H1 (cell line): ENCODE data around the gene CDH26. TPM values are rescaled to one million over a fixed set of nuclear protein-coding genes. Genes with fewer than 3 reads are reported as not detected.

Experiments used
- CBX5 ChIP-seq: fragments of 300-800, 300-1000 bp; sonication (generic); IDR thresholded peaks from 2 replicates; pipeline ENCODE4 v1.7.1; 2016; ENCODE audit warnings: antibody characterized with exemption, low read length, low read depth
- CHD2 ChIP-seq: IDR thresholded peaks from 2 replicates; pipeline ENCODE4 v1.6.1; 2012; ENCODE audit warnings: low read length, improper control_type of control experiment
- CHD7 ChIP-seq: fragments of 300-600 bp; sonication (generic); IDR thresholded peaks from 2 replicates; pipeline ENCODE4 v1.7.1; 2012; ENCODE audit warnings: low read length, moderate library complexity, mild to moderate bottlenecking, inconsistent platforms; ENCODE audit not compliant: insufficient replicate concordance
- GABPA ChIP-seq: IDR thresholded peaks from 2 replicates; pipeline ENCODE4 v1.6.1; 2011; ENCODE audit warnings: mild to moderate bottlenecking, low read length, moderate library complexity, borderline replicate concordance; ENCODE audit not compliant: insufficient read depth
- HDAC2 ChIP-seq, 2 experiments: fragments of 300-600 bp in 1 of 2; sonication (generic) in 1 of 2; IDR thresholded peaks; 2 replicates each; pipeline ENCODE4 v1.6.1; 2011 to 2012; ENCODE audit warnings: low read depth in 2 of 2, low read length in 2 of 2, mild to moderate bottlenecking in 2 of 2, moderate library complexity in 2 of 2, borderline replicate concordance in 1 of 2, inconsistent platforms in 1 of 2
- HDAC6 ChIP-seq: IDR thresholded peaks from one replicate; pipeline ENCODE4 v1.7.1; 2012; ENCODE audit warnings: low read depth, mild to moderate bottlenecking, inconsistent platforms, low read length, moderate library complexity
- KDM5A ChIP-seq: fragments of 200-600 bp; IDR thresholded peaks from 2 replicates; pipeline ENCODE4 v1.7.1; 2012; ENCODE audit warnings: mild to moderate bottlenecking, low read length, inconsistent platforms, mixed read lengths
- SP1 ChIP-seq: IDR thresholded peaks from 2 replicates; pipeline ENCODE4 v1.6.1; 2011; ENCODE audit warnings: low read depth, low read length
- SP2 ChIP-seq: IDR thresholded peaks from 2 replicates; pipeline ENCODE4 v1.6.1; 2012; ENCODE audit warnings: mild to moderate bottlenecking, low read length, inconsistent platforms
- ZNF274 ChIP-seq: IDR thresholded peaks from 2 replicates; pipeline ENCODE4 v1.7.0; 2012; ENCODE audit warnings: low read length, borderline replicate concordance; ENCODE audit errors: extremely low read depth
- polyA plus RNA-seq, 7 experiments: library from polyadenylated mRNA; depleted of rRNA in 3 of 7; stranded (reverse) in 5 of 7; unstranded in 2 of 7; fragments of >200 nt in 5 of 7; fragments of 200-250 nt in 2 of 7; gene quantifications; 1 replicate in 5 of 7; 2 replicates in 1 of 7; 4 replicates in 1 of 7; pipeline versions ENCODE4 v1.2.1 to v1.2.3, GENCODE V29; 2011 to 2013; ENCODE audit warnings: missing spikeins in 2 of 7, mixed read lengths in 2 of 7
- total RNA-seq: library from RNA; stranded (reverse); fragmentation: NEBNext Ultra II Directional; extraction: Animal tissue kit (Norgen Biotek cat#: 25700); gene quantifications from 2 replicates; pipeline ENCODE4 v1.2.1, GENCODE V29; 2021

CDH26 gene
- total and polyA plus RNA-seq, 2 of the 8 experiments (the other 6 are each of a cell fraction or from before 2014, with no cell fraction given), result 1.5 to 1.7 TPM

- TF ChIP-seq CHD7, result no peak
- TF ChIP-seq SP2, result no peak
- no peak for TF ChIP-seq CHD2
- no peak for TF ChIP-seq HDAC6
- no peak for TF ChIP-seq SP1
- no peak for TF ChIP-seq KDM5A
- TF ChIP-seq ZNF274, result no peak
- TF ChIP-seq HDAC2 (IDR thresholded peaks at IDR 0.05; ENCODE audit: borderline replicate concordance in 1 of 2, low read depth in 2 of 2, low read length in 2 of 2), result no peak
- no peak for TF ChIP-seq GABPA
- no peak for TF ChIP-seq CBX5
Measured at GRCh38 chr20:60013296-60014139, 55.3 kb downstream of the CDH26 start (continued).
